Activated naive CD4-positive, alpha-beta T cell treated with Interleukin-2 at 50 U/mL for 16 hours (primary cell): ENCODE measurements around the gene ARHGEF25.
"Not testable (repeated sequence)": the region's sequence is repeated elsewhere in the genome, so short reads cannot be mapped to it uniquely, and the experiment has no call there.

ENCODE experiments used
- DNase-seq: peaks from one replicate; pipeline ENCODE4 v3.0.0-alpha.2; 2020

The ARHGEF25 gene

GRCh38 chr12:57641699-57642442, 30.6 kb downstream of the ARHGEF25 start:
- no peak for DNase-seq

DNA sequence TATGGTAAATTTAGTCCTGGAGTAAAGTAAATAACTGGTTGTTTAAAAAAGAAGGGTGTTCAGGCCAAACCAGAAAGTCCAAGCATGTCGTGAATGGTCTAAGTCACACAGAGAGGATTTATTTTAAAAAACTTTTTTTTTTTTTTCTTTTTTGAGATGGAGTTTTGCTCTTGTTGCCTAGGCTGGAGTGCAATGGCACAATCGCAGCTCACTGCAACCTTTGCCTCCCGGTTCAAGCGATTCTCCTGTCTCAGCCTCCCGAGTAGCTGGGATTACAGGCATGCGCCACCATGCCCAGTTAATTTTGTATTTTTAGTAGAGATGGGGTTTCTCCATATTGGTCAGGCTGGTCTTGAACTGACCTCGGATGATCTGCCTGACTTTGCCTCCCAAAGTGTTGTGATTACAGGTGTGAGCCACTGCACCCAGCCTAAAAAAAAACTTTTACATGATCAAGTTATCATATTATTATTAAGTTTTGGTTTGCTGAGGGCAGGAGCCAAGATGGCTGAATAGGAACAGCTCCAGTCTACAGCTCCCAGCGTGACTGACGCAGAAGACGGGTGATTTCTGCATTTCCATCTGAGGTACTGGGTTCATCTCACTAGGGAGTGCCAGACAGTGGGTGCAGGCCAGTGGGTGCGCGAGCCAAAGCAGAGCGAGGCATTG, 34.9 kb downstream of the ARHGEF25 start:
- not testable (repeated sequence) for DNase-seq

DNA sequence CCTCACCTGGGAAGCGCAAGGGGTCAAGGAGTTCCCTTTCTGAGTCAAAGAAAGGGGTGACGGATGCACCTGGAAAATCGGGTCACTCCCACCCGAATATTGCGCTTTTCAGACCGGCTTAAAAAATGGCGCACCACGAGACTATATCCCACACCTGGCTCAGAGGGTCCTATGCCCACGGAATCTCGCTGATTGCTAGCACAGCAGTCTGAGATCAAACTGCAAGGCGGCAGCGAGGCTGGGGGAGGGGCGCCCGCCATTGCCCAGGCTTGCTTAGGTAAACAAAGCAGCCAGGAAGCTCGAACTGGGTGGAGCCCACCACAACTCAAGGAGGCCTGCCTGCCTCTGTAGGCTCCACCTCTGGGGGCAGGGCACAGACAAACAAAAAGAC, 35.4 kb downstream of the ARHGEF25 start:
- not testable (repeated sequence) for DNase-seq

DNA sequence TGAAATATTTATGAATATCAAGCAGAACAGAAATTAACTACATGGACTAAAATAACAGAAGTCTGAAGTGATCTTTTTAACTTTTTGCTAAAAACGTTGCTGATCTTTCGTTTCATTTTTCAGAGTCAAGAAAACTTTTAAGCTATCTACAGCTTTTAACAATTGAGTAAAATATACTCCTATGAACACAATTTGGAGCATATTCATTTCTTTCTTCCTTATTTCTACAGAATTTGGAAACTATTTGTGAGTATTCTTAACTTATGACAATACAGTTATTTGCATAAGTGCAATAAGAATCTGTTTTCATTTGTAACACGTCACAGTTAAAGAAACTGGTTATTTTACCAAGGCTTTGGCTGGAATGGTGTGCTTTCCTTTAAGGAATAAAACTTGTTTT, 42.8 kb downstream of the ARHGEF25 start:
- no peak for DNase-seq

GRCh38 chr12:57655541-57656240, 44.5 kb downstream of the ARHGEF25 start:
- DNase-seq, result no peak

DNA sequence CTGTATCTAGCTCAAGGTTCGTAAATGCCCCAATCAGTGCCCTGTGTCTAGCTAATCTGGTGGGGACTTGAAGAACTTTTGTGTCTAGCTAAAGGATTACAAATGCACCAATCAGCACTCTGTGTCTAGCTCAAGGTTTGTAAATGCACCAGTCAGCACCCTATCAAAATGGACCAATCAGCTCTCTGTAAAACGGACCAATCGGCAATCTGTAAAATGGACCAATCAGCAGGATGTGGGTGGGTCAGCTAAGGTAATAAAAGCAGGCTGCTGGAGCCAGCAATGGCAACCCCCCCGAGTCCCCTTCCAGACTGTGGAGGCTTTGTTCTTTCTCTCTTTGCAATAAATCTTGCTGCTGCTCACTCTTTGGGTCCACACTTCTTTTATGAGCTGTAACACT, 45.2 kb downstream of the ARHGEF25 start:
- DNase-seq, result not testable (repeated sequence)

DNA sequence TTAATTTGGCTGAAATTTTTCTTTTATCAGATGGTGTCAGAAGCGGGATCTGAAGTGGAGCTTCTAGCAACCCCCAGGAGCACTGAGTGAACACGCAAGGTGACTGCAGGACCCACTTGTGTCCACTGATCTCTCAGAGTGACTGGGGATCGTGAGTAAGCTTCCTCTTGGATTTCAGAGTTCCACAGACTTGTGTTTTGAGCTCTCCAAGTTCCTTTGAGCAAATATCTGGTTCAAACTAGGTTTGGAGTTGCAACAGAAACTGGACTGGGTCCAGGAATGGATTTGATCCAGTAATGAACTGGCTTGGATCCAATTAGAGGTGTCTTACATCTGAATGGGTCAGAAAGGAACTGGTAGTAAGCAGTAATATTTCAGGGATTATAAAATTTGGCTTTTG, 46.5 kb downstream of the ARHGEF25 start:
- no peak for DNase-seq

DNA sequence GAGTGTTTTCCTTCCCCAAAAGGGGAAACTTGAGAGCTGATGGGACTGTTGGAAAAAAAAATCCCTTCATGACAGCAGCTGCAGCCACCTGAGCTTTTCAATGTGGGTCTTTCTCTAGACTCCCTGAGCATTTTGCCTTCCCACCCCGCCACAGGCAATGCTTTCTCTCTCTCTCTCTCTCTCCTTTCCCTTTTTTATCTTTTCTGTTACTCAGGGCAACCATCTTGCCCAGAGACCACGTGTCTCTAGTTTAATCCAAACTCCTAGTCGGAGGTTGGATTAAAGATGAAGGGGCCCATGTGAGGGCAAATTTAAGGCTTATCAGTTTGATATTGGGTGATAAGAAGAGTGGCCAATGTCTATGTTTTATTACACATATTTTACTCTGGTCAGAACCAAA, 47.7 kb downstream of the ARHGEF25 start:
- DNase-seq, result no peak

GRCh38 chr12:57661376-57661775, 50.1 kb downstream of the ARHGEF25 start:
- DNase-seq, result no peak

GRCh38 chr12:57665066-57665820, 54.0 kb downstream of the ARHGEF25 start:
- not testable (repeated sequence) for DNase-seq
